Measurements from ENCODE around the gene CD164L2. TPM values are rescaled to one million over a fixed set of nuclear protein-coding genes. Genes with fewer than 3 reads are reported as not detected.

The CD164L2 gene
- total RNA-seq, 1 donor from 2014 or later: 0.29 TPM

DNA sequence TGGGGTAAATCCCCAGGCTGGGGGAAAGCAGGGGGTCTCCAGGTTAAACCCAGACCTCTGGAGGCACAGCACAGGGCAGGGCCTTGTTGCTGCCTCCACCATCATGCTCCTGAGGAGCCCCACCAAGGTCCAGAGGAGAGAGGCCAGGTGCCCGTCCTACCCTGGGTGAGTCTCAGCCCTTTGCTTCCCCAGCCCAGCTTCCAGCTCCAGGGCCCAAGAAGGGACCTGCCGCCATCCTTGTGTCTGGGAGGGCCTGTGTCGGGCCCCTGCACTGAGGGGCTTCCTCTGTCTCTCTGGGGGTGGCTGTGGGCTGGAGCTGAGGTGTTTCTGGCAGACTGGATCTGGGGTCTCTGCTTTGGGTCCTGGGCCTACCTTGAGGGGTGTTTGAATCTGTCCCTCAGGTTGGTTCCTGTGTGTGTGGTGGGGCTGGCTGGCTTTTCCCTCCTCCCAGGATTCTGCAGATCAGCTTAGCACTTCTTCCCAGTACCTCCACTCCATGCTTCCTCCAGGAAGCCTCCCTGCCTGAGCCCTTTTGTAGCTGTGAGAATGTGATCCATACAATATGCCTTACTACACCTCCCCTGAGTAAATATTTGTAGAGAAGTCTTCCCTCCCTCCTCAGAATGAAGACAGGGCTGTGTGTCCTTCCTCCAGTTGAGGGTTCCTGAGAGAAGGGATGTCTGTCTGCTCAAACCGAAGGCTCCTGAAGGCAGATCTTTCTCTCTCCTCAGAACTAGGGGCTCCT, 15.4 kb upstream of the CD164L2 start:
- TF ChIP-seq CTCF (IDR thresholded peaks at IDR 0.05; ENCODE audit: insufficient read depth, low read length, poor library complexity, severe bottlenecking): no peak
- no peak for DNase-seq (ENCODE audit: low read depth)
- peaks cover 8% of the 10 kb centered on the region for H3K27me3 ChIP-seq (ENCODE audit: control insufficient read depth, insufficient read depth, low read length)
- no peak overlapping the region for H3K4me3 ChIP-seq (ENCODE audit: low read depth, low read length)
- no peaks in the 10 kb centered on the region for H3K36me3 ChIP-seq (ENCODE audit: control insufficient read depth, insufficient read depth, low read length)

DNA sequence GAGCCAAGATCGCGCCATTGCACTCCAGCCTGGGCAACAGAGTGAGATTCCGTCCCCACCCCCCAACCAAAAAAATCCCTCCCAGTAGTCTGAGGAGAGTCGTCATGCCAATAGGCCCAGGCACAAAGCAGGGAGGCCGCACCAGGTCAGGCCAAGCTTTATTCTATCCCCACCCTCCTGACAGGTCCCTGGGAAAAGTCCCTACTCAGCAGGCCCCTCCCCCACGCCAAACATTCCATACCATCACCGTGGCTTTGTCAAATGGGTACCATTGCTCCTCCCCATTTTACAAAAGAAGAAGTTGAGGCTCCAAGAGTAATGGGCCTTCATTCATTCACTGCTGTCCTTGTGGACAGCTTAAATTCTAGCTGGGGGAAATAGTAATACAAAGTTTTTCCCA, 14.6 kb upstream of the CD164L2 start:
- peaks cover 8% of the 10 kb centered on the region for H3K27me3 ChIP-seq (ENCODE audit: control insufficient read depth, insufficient read depth, low read length)
- no peak overlapping the region for H3K4me3 ChIP-seq (ENCODE audit: low read depth, low read length)
- TF ChIP-seq CTCF (IDR thresholded peaks at IDR 0.05; ENCODE audit: insufficient read depth, low read length, poor library complexity, severe bottlenecking): no peak
- no peaks in the 10 kb centered on the region for H3K36me3 ChIP-seq (ENCODE audit: control insufficient read depth, insufficient read depth, low read length)
- no peak for DNase-seq (ENCODE audit: low read depth)

GRCh38 chr1:27397110-27397509, 14.0 kb upstream of the CD164L2 start:
- H3K4me3 ChIP-seq (ENCODE audit: low read depth, low read length): no peak overlapping the region
- no peak for TF ChIP-seq CTCF (IDR thresholded peaks at IDR 0.05; ENCODE audit: insufficient read depth, low read length, poor library complexity, severe bottlenecking)
- DNase-seq (ENCODE audit: low read depth): no peak
- H3K27me3 ChIP-seq (ENCODE audit: control insufficient read depth, insufficient read depth, low read length): peaks cover 8% of the 10 kb centered on the region
- H3K36me3 ChIP-seq (ENCODE audit: control insufficient read depth, insufficient read depth, low read length): no peaks in the 10 kb centered on the region

GRCh38 chr1:27395441-27396195, 12.5 kb upstream of the CD164L2 start:
- no peak overlapping the region for H3K4me3 ChIP-seq (ENCODE audit: low read depth, low read length)
- TF ChIP-seq CTCF (IDR thresholded peaks at IDR 0.05; ENCODE audit: insufficient read depth, low read length, poor library complexity, severe bottlenecking): peak; percentile 94
- H3K36me3 ChIP-seq (ENCODE audit: control insufficient read depth, insufficient read depth, low read length): no peaks in the 10 kb centered on the region
- H3K27me3 ChIP-seq (ENCODE audit: control insufficient read depth, insufficient read depth, low read length): peaks cover 14% of the 10 kb centered on the region
- DNase-seq (ENCODE audit: low read depth): no peak

- Histone ChIP-seq H3K27me3 (ENCODE audit: control insufficient read depth, insufficient read depth, low read length) (peaks cover 14% of the 10 kb centered on the region), H3K36me3 (ENCODE audit: control insufficient read depth, insufficient read depth, low read length) (no peaks in the 10 kb centered on the region), H3K4me3 (ENCODE audit: low read depth, low read length) (no peak overlapping the region)
- DNase-seq (ENCODE audit: low read depth): no peak
- TF ChIP-seq CTCF (IDR thresholded peaks at IDR 0.05; ENCODE audit: insufficient read depth, low read length, poor library complexity, severe bottlenecking): no peak
These were observed 11.8 kb upstream of the CD164L2 start for GRCh38 chr1:27394925-27395324.

Measured in kidney epithelial cell (primary cell).